A549 (cell line): Measurements from ENCODE around the gene ETS2. TPM values are rescaled to one million over a fixed set of nuclear protein-coding genes. Genes with fewer than 3 reads are reported as not detected.

Experiments
- ATAC-seq, 2 experiments: fragments of 200-7000 bp in 1 of 2; fragments of >200 bp in 1 of 2; cut with Nextera tagmentation in 1 of 2; cut with Tn5 transposase in 1 of 2; 3 replicates each; pipeline versions ENCODE4 v1.8.0 to v1.9.1; 2018 to 2020; ENCODE audit warnings: mild to moderate bottlenecking in 1 of 2, moderate library complexity in 1 of 2
- CTCF ChIA-PET: fragments of 300-600 bp; sonication (Branson Sonifier 250); formaldehyde crosslinking; extraction: SDS; loops from one replicate; lab custom pipeline; 2021; ENCODE audit warnings: antibody characterized with exemption, inconsistent platforms; lab: Yijun Ruan, JAX
- POLR2A ChIA-PET: fragments of 350-600 bp; formaldehyde crosslinking; extraction: SDS; loops from one replicate; lab custom pipeline; 2021; ENCODE audit warnings: antibody characterized with exemption, inconsistent platforms; lab: Yijun Ruan, JAX
- DNase-seq, 2 experiments: peaks; one replicate each; pipeline versions ENCODE4 v3.0.0 to v3.0.0-alpha.2; 2011 to 2016; ENCODE audit warnings: low read depth in 1 of 2, low spot score in 1 of 2
- FAIRE-seq: peaks from 2 replicates; lab custom pipeline; 2011; peaks lifted over from hg19 to GRCh38; lab: Jason Lieb, UNC
- H3K27ac ChIP-seq, 2 experiments: fragments of >200 bp; sonication (Bioruptor Twin); formaldehyde crosslinking; 3 replicates each; pipeline ENCODE4 v1.5.1; 2016 to 2017
- H3K4me1 ChIP-seq: fragments of >200 bp; sonication (Bioruptor Twin); formaldehyde crosslinking; 3 replicates; pipeline ENCODE4 v1.6.1; 2016
- H3K4me2 ChIP-seq: fragments of >200 bp; sonication (Bioruptor Twin); formaldehyde crosslinking; 3 replicates; pipeline ENCODE4 v1.6.1; 2016
- H3K4me3 ChIP-seq: fragments of >200 bp; sonication (Bioruptor Twin); formaldehyde crosslinking; 3 replicates; pipeline ENCODE4 v1.5.1; 2016
- H3K9me3 ChIP-seq: fragments of >200 bp; sonication (Bioruptor Twin); formaldehyde crosslinking; 3 replicates; pipeline ENCODE4 v1.6.1; 2016
- BHLHE40 ChIP-seq: IDR thresholded peaks from 2 replicates; pipeline ENCODE4 v1.6.1; 2012; ENCODE audit warnings: low read depth, low read length, inconsistent platforms
- CBX8 ChIP-seq: fragments of 200-600 bp; sonication (generic); IDR thresholded peaks from 2 replicates; pipeline ENCODE4 v1.6.1; 2016
- EHF ChIP-seq: fragments of 250-450 bp; sonication (Bioruptor Pico); IDR thresholded peaks from 2 replicates; pipeline ENCODE4 v1.5.0; 2020; ENCODE audit warnings: mild to moderate bottlenecking
- EHMT2 ChIP-seq: fragments of 200-600 bp; sonication (generic); IDR thresholded peaks from 2 replicates; pipeline ENCODE4 v1.6.1; 2016; ENCODE audit warnings: antibody characterized with exemption, low read depth, mild to moderate bottlenecking, moderate library complexity
- FOXS1 ChIP-seq: fragments of 250-450 bp; sonication (Bioruptor Pico); IDR thresholded peaks from 2 replicates; pipeline ENCODE4 v1.5.0; 2020; ENCODE audit warnings: mild to moderate bottlenecking, moderate library complexity
- JUN ChIP-seq, 2 experiments: fragments of >200 bp; sonication (Bioruptor Twin); formaldehyde crosslinking; IDR thresholded peaks; 2 replicates in 1 of 2; 3 replicates in 1 of 2; pipeline ENCODE4 v1.6.1; 2016 to 2017
- JUNB ChIP-seq: fragments of >200 bp; sonication (Bioruptor Twin); formaldehyde crosslinking; IDR thresholded peaks from 2 replicates; pipeline ENCODE4 v1.6.1; 2016
- KDM5A ChIP-seq: fragments of 200-600 bp; sonication (generic); IDR thresholded peaks from 2 replicates; pipeline ENCODE4 v1.6.1; 2016; ENCODE audit warnings: antibody characterized with exemption, mild to moderate bottlenecking
- MAFK ChIP-seq: fragments of 450-650 bp; IDR thresholded peaks from 2 replicates; pipeline ENCODE4 v1.6.1; 2014; ENCODE audit not compliant: partially characterized antibody
- MAZ ChIP-seq: fragments of 150-350 bp; IDR thresholded peaks from 2 replicates; pipeline ENCODE4 v1.6.1; 2014; ENCODE audit warnings: antibody characterized with exemption, low read depth, low read length, borderline replicate concordance
- PHF8 ChIP-seq: fragments of 200-600 bp; sonication (generic); IDR thresholded peaks from 2 replicates; pipeline ENCODE4 v1.6.1; 2016; ENCODE audit warnings: low read depth, mild to moderate bottlenecking, antibody characterized with exemption, moderate library complexity, borderline replicate concordance
- POLR2AphosphoS2 ChIP-seq: conservative IDR thresholded peaks from 2 replicates; pipeline ENCODE4 v1.6.1; 2012; ENCODE audit warnings: low read length, improper control_type of control experiment, inconsistent platforms
- RARB ChIP-seq: fragments of 250-450 bp; sonication (Bioruptor Pico); IDR thresholded peaks from 2 replicates; pipeline ENCODE4 v1.8.0; 2021; ENCODE audit warnings: mild to moderate bottlenecking, moderate library complexity
- SREBF2 ChIP-seq: fragments of 450-650 bp; IDR thresholded peaks from 2 replicates; pipeline ENCODE4 v1.6.1; 2014; ENCODE audit warnings: mild to moderate bottlenecking, moderate library complexity
- TFCP2L1 ChIP-seq: fragments of 250-450 bp; sonication (Bioruptor Pico); IDR thresholded peaks from 2 replicates; pipeline ENCODE4 v1.5.0; 2021; ENCODE audit warnings: mild to moderate bottlenecking
- WGBS: methylation state at CpG from one replicate; pipeline ENCODE4 v1.1.6; 2017; ENCODE audit errors: missing lambda C conversion rate; 5-methylcytosine and 5-hydroxymethylcytosine counted together
- polyA plus RNA-seq, 4 experiments: library from polyadenylated mRNA; depleted of rRNA in 3 of 4; stranded (reverse); fragments of >200 nt; fragmentation: RNase III in 1 of 4; extraction: RNeasy Plus Mini Kit Qiagen cat#74134 plus additional on column Dnase treatment in 1 of 4; gene quantifications; 2 replicates in 3 of 4; 3 replicates in 1 of 4; pipeline ENCODE4 v1.2.3, GENCODE V29; 2011 to 2017

The ETS2 gene
- polyA plus RNA-seq, 2 of the 4 experiments (the other 2 are of a cell fraction) = 41.6 to 45.5 TPM

GRCh38 chr21:38821248-38821647, 15.5 kb downstream of the ETS2 start:
- no peak for FAIRE-seq
- WGBS = 93% methylated on average over 4 of the region's 6 CpGs
- Histone ChIP-seq H3K4me1 (peaks cover 34% of the 10 kb centered on the region), H3K4me3 (no peak overlapping the region), H3K4me2 (no peak overlapping the region)
- TF ChIP-seq MAZ (no peak), MAFK (no peak), KDM5A (no peak), POLR2AphosphoS2 (0 out of 2 replicates have a peak, but pooled peaks have one; percentile 33), JUNB (no peak), FOXS1 (CRISPR knock-in tag) (no peak)
- TF ChIP-seq, all 56 proteins: peak for 1
- DNase-seq (no peak), ATAC-seq (no peak)
- Histone ChIP-seq H3K9me3 (no peaks in the 10 kb centered on the region; the same call in 2 of the 3 replicates), H3K27ac (peak overlapping the region in 1 of 2 experiments; percentile 76; a peak in 3 of 6 replicates)
- CTCF ChIA-PET = interaction anchor here (1.5 kb wide), 1 partner anchor 11 kb away, joined by 4 read pairs; no protein-coding TSS in a partner anchor
- POLR2A ChIA-PET = interaction anchor here (0.5 to 1.2 kb wide), 2 partner anchors 15 to 18 kb away, joined by 3 to 5 read pairs; no protein-coding TSS in a partner anchor

- peaks cover 27% of the 10 kb centered on the region for H3K4me1 ChIP-seq
- DNase-seq (no peak), ATAC-seq (no peak), FAIRE-seq (no peak)
- over 99% methylated on average over 9 of the region's 9 CpGs for WGBS
- ChIA-PET POLR2A (interaction anchor here (0.5 to 1.2 kb wide), 2 partner anchors 16 to 19 kb away, joined by 3 to 5 read pairs; no protein-coding TSS in a partner anchor), CTCF (interaction anchor here (1.1 to 1.5 kb wide), 2 partner anchors 10 to 316 kb away, joined by 3 to 4 read pairs; no protein-coding TSS in a partner anchor)
- no peak overlapping the region for H3K4me3 ChIP-seq
- no peak overlapping the region; a peak in 1 of 6 replicates for H3K27ac ChIP-seq
- H3K9me3 ChIP-seq = no peaks in the 10 kb centered on the region; the same call in 2 of the 3 replicates
- H3K4me2 ChIP-seq = no peak overlapping the region
- TF ChIP-seq RARB (CRISPR knock-in tag) (no peak), TFCP2L1 (CRISPR knock-in tag) (no peak), BHLHE40 (no peak), SREBF2 (no peak)
Measured at GRCh38 chr21:38821959-38822682, 16.4 kb downstream of the ETS2 start.

GRCh38 chr21:38822778-38823238, 17.1 kb downstream of the ETS2 start:
- H3K4me2 ChIP-seq = no peak overlapping the region
- WGBS = 94% methylated on average over 26 of the region's 26 CpGs
- ChIA-PET CTCF (interaction anchor here (1.1 to 1.5 kb wide), 2 partner anchors 9 to 315 kb away, joined by 3 to 4 read pairs; no protein-coding TSS in a partner anchor), POLR2A (interaction anchor here (1.2 kb wide), 1 partner anchor 17 kb away, joined by 3 read pairs; no protein-coding TSS in a partner anchor)
- H3K4me1 ChIP-seq = peaks cover 20% of the 10 kb centered on the region
- 0 out of 5 replicates have a peak, but pooled peaks of 1 of the 2 experiments have one; percentile 6 for TF ChIP-seq JUN (IDR thresholded peaks at IDR 0.05)
- TF ChIP-seq EHMT2 = no peak
- no peak for TF ChIP-seq EHF (CRISPR knock-in tag)
- peaks cover 2% of the 10 kb centered on the region; the same call in 1 of the 3 replicates for H3K9me3 ChIP-seq
- no peak overlapping the region for H3K4me3 ChIP-seq
- DNase-seq (no peak), ATAC-seq (no peak), FAIRE-seq (no peak)
- H3K27ac ChIP-seq = no peak overlapping the region

DNA sequence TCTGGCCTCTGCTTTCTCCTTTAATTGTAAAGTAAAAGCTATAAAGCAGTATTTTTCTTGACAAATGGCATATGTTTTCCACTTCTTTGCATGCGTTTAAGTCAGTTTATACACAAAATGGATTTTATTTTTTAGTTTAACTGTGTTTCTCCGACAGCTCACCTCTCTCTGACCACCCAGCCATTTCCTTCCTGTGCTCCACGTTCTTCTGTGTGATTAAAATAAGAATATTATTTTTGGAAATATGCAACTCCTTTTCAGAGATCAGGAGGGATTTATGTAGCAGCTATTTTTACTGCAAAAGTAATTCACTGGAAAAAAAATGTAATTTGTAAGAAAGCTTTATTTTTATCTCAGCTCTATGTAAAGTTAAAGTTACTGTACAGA, 18.0 kb downstream of the ETS2 start:
- POLR2A ChIA-PET = no interaction called here
- FAIRE-seq = no peak
- Histone ChIP-seq H3K4me3 (no peak overlapping the region), H3K9me3 (peaks cover 5% of the 10 kb centered on the region; the same call in 1 of the 3 replicates), H3K27ac (no peak overlapping the region), H3K4me2 (no peak overlapping the region), H3K4me1 (peaks cover 19% of the 10 kb centered on the region)
- ATAC-seq = no peak
- TF ChIP-seq CBX8 = no peak
- no peak for TF ChIP-seq PHF8
- WGBS = 91% methylated on average over 3 of the region's 3 CpGs
- DNase-seq = no peak
- CTCF ChIA-PET = no interaction called here
